CD14-positive monocyte (primary cell): Measurements from ENCODE around the gene ARG1. TPM values are rescaled to one million over a fixed set of nuclear protein-coding genes. Genes with fewer than 3 reads are reported as not detected.

ENCODE experiments used
- DNase-seq, 3 donors: peaks; one replicate each; pipeline ENCODE4 v3.0.0-alpha.2; 2011 to 2022
- H2AFZ ChIP-seq: 2 replicates; pipeline ENCODE4 v1.6.0; 2012; ENCODE audit warnings: mild to moderate bottlenecking, low read depth, low read length, inconsistent platforms; ENCODE audit not compliant: insufficient read depth, poor library complexity, severe bottlenecking
- H3K27ac ChIP-seq, 2 donors: 1 replicate in 1 of 2; 2 replicates in 1 of 2; pipeline ENCODE4 v1.5.1; 2012 to 2013; ENCODE audit warnings: low read length in 2 of 2, control low read depth in 1 of 2, inconsistent platforms in 1 of 2, low read depth in 1 of 2, mild to moderate bottlenecking in 1 of 2
- H3K27me3 ChIP-seq, 2 donors: one replicate each; pipeline versions ENCODE4 v1.6.0 to v1.6.1; 2011 to 2013; ENCODE audit warnings: low read length in 2 of 2; ENCODE audit not compliant: control insufficient read depth in 2 of 2, insufficient read depth in 2 of 2
- H3K36me3 ChIP-seq, 2 donors: replicated peaks in 1 of 2; 1 replicate in 1 of 2; 2 replicates in 1 of 2; pipeline versions ENCODE4 v1.5.1 to v1.6.1; 2012 to 2013; ENCODE audit warnings: low read length in 2 of 2, control low read depth in 1 of 2, inconsistent platforms in 1 of 2, mild to moderate bottlenecking in 1 of 2; ENCODE audit not compliant: insufficient read depth in 2 of 2, control insufficient read depth in 1 of 2
- H3K4me1 ChIP-seq, 2 donors: 1 replicate in 1 of 2; 2 replicates in 1 of 2; pipeline versions ENCODE4 v1.5.1 to v1.6.1; 2012 to 2013; ENCODE audit warnings: low read length in 2 of 2, control low read depth in 1 of 2, inconsistent platforms in 1 of 2, mild to moderate bottlenecking in 1 of 2, moderate library complexity in 1 of 2; ENCODE audit not compliant: insufficient read depth in 2 of 2, control insufficient read depth in 1 of 2
- H3K4me2 ChIP-seq: replicated peaks from 2 replicates; pipeline ENCODE3; 2012; ENCODE audit warnings: low read length, moderate library complexity, mild to moderate bottlenecking; ENCODE audit not compliant: poor library complexity, severe bottlenecking; ENCODE audit errors: extremely low read depth
- H3K4me3 ChIP-seq, 3 experiments: fragments of 200-600 bp in 1 of 3; sonication (generic) in 1 of 3; replicated peaks in 1 of 3; 1 replicate in 2 of 3; 2 replicates in 1 of 3; pipeline ENCODE4 v1.5.1; 2011 to 2013; ENCODE audit warnings: low read length in 3 of 3, mild to moderate bottlenecking in 3 of 3, control low read depth in 2 of 3, low read depth in 2 of 3, inconsistent platforms in 1 of 3, moderate library complexity in 1 of 3
- H3K79me2 ChIP-seq: 2 replicates; pipeline ENCODE4 v1.6.0; 2012; ENCODE audit warnings: mild to moderate bottlenecking, control low read depth, inconsistent platforms, low read length, moderate library complexity; ENCODE audit not compliant: insufficient read depth
- H3K9ac ChIP-seq: 2 replicates; pipeline ENCODE4 v1.6.0; 2017; ENCODE audit warnings: low read length, mild to moderate bottlenecking; ENCODE audit not compliant: insufficient read depth, poor library complexity, severe bottlenecking
- H3K9me3 ChIP-seq, 2 donors: replicated peaks in 1 of 2; 1 replicate in 1 of 2; 2 replicates in 1 of 2; pipeline versions ENCODE4 v1.5.1 to v1.6.1; 2012 to 2013; ENCODE audit warnings: low read length in 2 of 2, control low read depth in 1 of 2; ENCODE audit not compliant: control insufficient read depth in 1 of 2, insufficient read depth in 1 of 2
- H4K20me1 ChIP-seq: 2 replicates; pipeline ENCODE4 v1.6.0; 2012; ENCODE audit warnings: mild to moderate bottlenecking, low read length, control low read depth, moderate library complexity; ENCODE audit not compliant: insufficient read depth
- H3K27ac Mint-ChIP-seq, 7 donors: one replicate each; pipeline ENCODE4 v1.8.0; 2020; ENCODE audit warnings: mild to moderate bottlenecking in 7 of 7, mixed read lengths in 7 of 7, moderate library complexity in 6 of 7, inconsistent platforms in 2 of 7
- H3K27me3 Mint-ChIP-seq, 3 donors: one replicate each; pipeline ENCODE4 v1.8.0; 2021 to 2022; ENCODE audit warnings: low read depth in 3 of 3, mild to moderate bottlenecking in 3 of 3, mixed read lengths in 3 of 3, moderate library complexity in 3 of 3, inconsistent platforms in 1 of 3
- H3K36me3 Mint-ChIP-seq, 2 donors: one replicate each; pipeline ENCODE4 v1.8.0; 2020; ENCODE audit warnings: mixed read lengths in 2 of 2, inconsistent platforms in 1 of 2, mild to moderate bottlenecking in 1 of 2
- H3K4me1 Mint-ChIP-seq: one replicate; pipeline ENCODE4 v1.8.0; 2020; ENCODE audit warnings: mild to moderate bottlenecking, mixed read lengths
- H3K4me3 Mint-ChIP-seq, 2 donors: one replicate each; pipeline ENCODE4 v1.8.0; 2020; ENCODE audit warnings: mild to moderate bottlenecking in 2 of 2, mixed read lengths in 2 of 2, moderate library complexity in 1 of 2
- H3K9me3 Mint-ChIP-seq, 7 donors: one replicate each; pipeline ENCODE4 v1.8.0; 2020 to 2022; ENCODE audit warnings: mixed read lengths in 7 of 7, mild to moderate bottlenecking in 6 of 7, moderate library complexity in 6 of 7, inconsistent platforms in 2 of 7
- CTCF ChIP-seq: fragments of 200-600 bp; IDR thresholded peaks from one replicate; pipeline ENCODE4 v1.8.0; 2022; ENCODE audit warnings: antibody characterized with exemption, mild to moderate bottlenecking
- WGBS: methylation state at CpG from one replicate; pipeline ENCODE4 v1.1.5; 2013; ENCODE audit warnings: missing lambda C conversion rate; ENCODE audit not compliant: insufficient coverage; 5-methylcytosine and 5-hydroxymethylcytosine counted together
- intact Hi-C, 2 donors: fragments of 100-400 bp; cut with micrococcal nuclease; formaldehyde crosslinking; loops; one replicate each; pipeline versions ENCODE4 v1.15.0 to v1.15.1; 2023
- polyA plus RNA-seq, 3 donors: library from polyadenylated mRNA; depleted of rRNA in 1 of 3; unstranded in 2 of 3; stranded (reverse) in 1 of 3; fragments of 300-500 nt in 2 of 3; fragments of >200 nt in 1 of 3; fragmentation: Illumina TruSeq in 2 of 3; gene quantifications; 1 replicate in 2 of 3; 2 replicates in 1 of 3; pipeline ENCODE4 v1.2.3, GENCODE V29; 2012 to 2021

Gene ARG1
- polyA plus RNA-seq, 3 donors = not detected

- no peaks in the 10 kb centered on the region for H3K9me3 ChIP-seq
- no peak for TF ChIP-seq CTCF
- no peak overlapping the region for H3K4me2 ChIP-seq
- no peak overlapping the region for H2AFZ ChIP-seq
- Mint-ChIP-seq H3K27me3 (peaks cover 0 to 4% (median 0%) of the 10 kb centered on the region in 3 donors), H3K36me3 (no peaks in the 10 kb centered on the region), H3K27ac (no peak overlapping the region), H3K4me1 (no peaks in the 10 kb centered on the region), H3K4me3 (no peak overlapping the region), H3K9me3 (peaks cover 0 to 6% (median 0%) of the 10 kb centered on the region in 7 donors)
- no peak overlapping the region for H3K4me3 ChIP-seq
- H3K27ac ChIP-seq = no peak overlapping the region
- intact Hi-C loops = no loop called here
- no peaks in the 10 kb centered on the region for H3K4me1 ChIP-seq
- no peaks in the 10 kb centered on the region for H3K27me3 ChIP-seq
- H4K20me1 ChIP-seq = no peaks in the 10 kb centered on the region
- no peak overlapping the region for H3K9ac ChIP-seq
- no peaks in the 10 kb centered on the region for H3K36me3 ChIP-seq
- H3K79me2 ChIP-seq = no peaks in the 10 kb centered on the region
- DNase-seq = no peak
These were observed 17.0 kb upstream of the ARG1 start for GRCh38 chr6:131555992-131556391.

DNA sequence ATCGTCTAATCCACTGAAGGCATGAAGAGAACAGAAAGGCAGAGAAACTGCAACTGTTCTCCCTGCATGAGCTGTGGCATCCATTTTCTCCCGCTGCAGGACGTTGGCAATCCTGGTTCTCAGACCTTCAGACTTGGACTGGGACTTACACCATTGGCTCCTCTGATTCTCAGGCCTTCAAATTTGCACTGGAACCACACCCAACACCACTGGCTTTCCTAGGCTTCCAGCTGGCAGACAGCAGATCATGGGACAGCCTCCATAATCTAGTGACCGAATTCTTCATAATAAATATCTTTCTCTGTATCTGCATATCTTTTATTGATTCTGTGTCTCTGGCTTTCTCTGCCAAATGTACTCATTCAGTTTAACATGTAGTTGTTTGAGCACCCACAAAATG, 14.1 kb upstream of the ARG1 start:
- Mint-ChIP-seq H3K27ac (no peak overlapping the region), H3K27me3 (peaks cover 0 to 4% (median 0%) of the 10 kb centered on the region in 3 donors), H3K36me3 (no peaks in the 10 kb centered on the region), H3K4me1 (no peaks in the 10 kb centered on the region), H3K9me3 (peaks cover 0 to 8% (median 0%) of the 10 kb centered on the region in 7 donors), H3K4me3 (no peak overlapping the region)
- no peak overlapping the region for H2AFZ ChIP-seq
- no peak overlapping the region for H3K4me2 ChIP-seq
- no peak for DNase-seq
- H3K4me3 ChIP-seq = no peak overlapping the region
- no peak overlapping the region for H3K27ac ChIP-seq
- no peaks in the 10 kb centered on the region for H3K4me1 ChIP-seq
- no peaks in the 10 kb centered on the region for H3K36me3 ChIP-seq
- H3K9me3 ChIP-seq = no peaks in the 10 kb centered on the region
- H3K79me2 ChIP-seq = no peaks in the 10 kb centered on the region
- 86% methylated on average over 3 of the region's 4 CpGs for whole genome bisulfite sequencing
- no peak for TF ChIP-seq CTCF
- H4K20me1 ChIP-seq = no peaks in the 10 kb centered on the region
- intact Hi-C loops = no loop called here
- no peaks in the 10 kb centered on the region for H3K27me3 ChIP-seq
- H3K9ac ChIP-seq = no peak overlapping the region
